ENCODE data around the gene PYGB. TPM values are rescaled to one million over a fixed set of nuclear protein-coding genes. Genes with fewer than 3 reads are reported as not detected.
A peak's percentile ranks its signal among the peaks of the same experiment; 100 is the strongest.

PYGB gene
- total and polyA plus RNA-seq, 4 experiments from 2014 or later: 28.3 to 35.6 (median 34.2) TPM

DNA sequence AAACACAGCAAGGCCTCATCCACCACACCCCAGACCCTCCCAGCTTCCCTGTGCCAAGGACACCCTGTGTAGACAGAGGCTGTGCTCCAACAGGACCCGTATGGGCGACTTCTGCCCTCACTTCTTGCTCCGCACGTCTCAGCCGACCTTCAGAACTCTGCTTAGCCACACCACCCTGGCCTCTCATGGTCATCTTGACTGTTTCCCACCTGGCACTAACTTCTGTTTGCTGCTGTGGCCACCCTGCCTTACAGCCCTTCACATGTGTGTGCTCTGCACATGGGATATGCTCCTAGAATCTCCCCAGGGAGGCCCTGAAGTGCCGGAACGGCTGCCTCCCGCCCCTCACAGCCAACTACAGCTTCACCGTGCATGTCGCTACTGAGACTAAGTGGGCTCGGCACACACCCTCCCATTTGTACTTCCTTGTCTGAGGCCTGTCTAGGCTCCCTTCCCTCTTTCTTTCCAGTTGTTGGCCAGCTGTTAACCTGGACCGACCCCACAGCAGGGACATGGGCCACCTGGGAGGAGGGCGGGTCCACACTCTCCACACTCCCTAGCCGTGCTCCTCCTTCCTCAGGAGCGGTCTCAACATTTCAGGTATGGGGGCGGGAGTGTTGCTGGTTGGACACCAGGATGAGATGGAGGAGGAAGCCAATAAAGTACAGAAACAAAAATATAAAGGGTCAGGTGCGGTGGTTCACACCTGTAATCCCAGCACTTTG is 69.6 kb downstream of the PYGB start:
- CTCF ChIA-PET (ENCODE audit: partially characterized antibody): no interaction called here
- no peak overlapping the region for H3K4me3 Mint-ChIP-seq
- peak overlapping the region in 4 of 7 donors; percentile 15 to 68 (median 56) for H3K27ac Mint-ChIP-seq
- no peak overlapping the region for H3K4me3 ChIP-seq (ENCODE audit: low read length in 2 of 2)
- no peaks in the 10 kb centered on the region for H3K9me3 ChIP-seq (ENCODE audit: control insufficient read depth in 1 of 2, low read length in 2 of 2)
- peaks cover 4% of the 10 kb centered on the region for H3K36me3 ChIP-seq (ENCODE audit: insufficient read depth, low read length)
- intact Hi-C loops (cut with micrococcal nuclease): no loop called here
- POLR2A ChIA-PET (ENCODE audit: partially characterized antibody): no interaction called here
- H3K4me1 Mint-ChIP-seq: peaks cover 0 to 23% (median 7%) of the 10 kb centered on the region in 4 donors
- no peak for DNase-seq
- no peaks in the 10 kb centered on the region for H3K27me3 ChIP-seq (ENCODE audit: insufficient read depth, low read length)
- no peaks in the 10 kb centered on the region for H3K9me3 Mint-ChIP-seq
- no peak overlapping the region for H3K27ac ChIP-seq (ENCODE audit: low read depth, low read length)
- no peaks in the 10 kb centered on the region for H3K27me3 Mint-ChIP-seq
- no peaks in the 10 kb centered on the region for H3K4me1 ChIP-seq (ENCODE audit: insufficient read depth, low read length)
- H3K36me3 Mint-ChIP-seq: peaks cover 9 to 20% of the 10 kb centered on the region in 2 donors

DNA sequence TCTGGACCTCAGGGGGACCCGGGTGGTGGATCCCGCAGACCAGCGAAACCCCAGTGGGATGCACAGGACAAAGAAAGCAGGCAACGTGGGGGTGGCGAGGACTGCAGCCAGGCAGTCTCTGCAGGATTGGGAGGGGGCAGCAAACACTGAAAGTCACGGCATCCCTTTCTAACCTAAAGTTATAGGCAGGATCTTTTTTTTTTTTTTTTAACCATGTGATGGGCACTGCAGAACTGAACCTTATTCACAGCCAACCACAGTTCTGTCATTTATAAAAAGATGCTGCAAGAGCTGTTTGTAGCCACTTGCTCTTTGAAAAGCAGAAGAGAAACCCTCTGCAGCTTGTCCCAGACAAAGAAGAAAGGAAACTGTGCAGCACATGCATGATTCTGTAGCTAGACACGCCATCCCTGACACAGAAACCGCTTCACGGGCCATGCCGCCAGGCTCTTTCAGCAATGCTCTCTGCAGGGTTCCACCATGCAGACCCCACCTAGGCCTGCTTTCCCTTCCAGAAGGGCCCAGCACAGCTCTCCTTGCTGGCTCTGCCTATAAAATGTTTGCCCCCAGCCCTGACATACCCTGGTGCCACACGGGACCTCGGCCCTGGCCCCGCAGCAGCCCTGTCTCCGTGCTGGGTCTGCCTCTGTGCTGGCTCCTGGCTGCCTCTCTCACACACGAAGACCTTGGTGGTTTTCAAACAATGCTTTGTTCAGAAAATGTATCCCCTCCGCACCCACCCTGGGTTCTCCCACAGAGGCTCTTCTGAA is 70.8 kb downstream of the PYGB start:
- Mint-ChIP-seq H3K27me3 (no peaks in the 10 kb centered on the region), H3K36me3 (peaks cover 14 to 24% of the 10 kb centered on the region in 2 donors), H3K27ac (no peak overlapping the region), H3K4me3 (no peak overlapping the region), H3K9me3 (no peaks in the 10 kb centered on the region), H3K4me1 (peaks cover 3 to 19% (median 7%) of the 10 kb centered on the region in 4 donors)
- CTCF ChIA-PET (ENCODE audit: partially characterized antibody): no interaction called here
- Histone ChIP-seq H3K27ac (ENCODE audit: low read depth, low read length) (no peak overlapping the region), H3K4me3 (ENCODE audit: low read length in 2 of 2) (no peak overlapping the region), H3K36me3 (ENCODE audit: insufficient read depth, low read length) (peaks cover 4% of the 10 kb centered on the region), H3K27me3 (ENCODE audit: insufficient read depth, low read length) (no peaks in the 10 kb centered on the region), H3K9me3 (ENCODE audit: control insufficient read depth in 1 of 2, low read length in 2 of 2) (no peaks in the 10 kb centered on the region), H3K4me1 (ENCODE audit: insufficient read depth, low read length) (no peaks in the 10 kb centered on the region)
- DNase-seq: no peak
- POLR2A ChIA-PET (ENCODE audit: partially characterized antibody): no interaction called here
- intact Hi-C loops (cut with micrococcal nuclease): no loop called here

DNA sequence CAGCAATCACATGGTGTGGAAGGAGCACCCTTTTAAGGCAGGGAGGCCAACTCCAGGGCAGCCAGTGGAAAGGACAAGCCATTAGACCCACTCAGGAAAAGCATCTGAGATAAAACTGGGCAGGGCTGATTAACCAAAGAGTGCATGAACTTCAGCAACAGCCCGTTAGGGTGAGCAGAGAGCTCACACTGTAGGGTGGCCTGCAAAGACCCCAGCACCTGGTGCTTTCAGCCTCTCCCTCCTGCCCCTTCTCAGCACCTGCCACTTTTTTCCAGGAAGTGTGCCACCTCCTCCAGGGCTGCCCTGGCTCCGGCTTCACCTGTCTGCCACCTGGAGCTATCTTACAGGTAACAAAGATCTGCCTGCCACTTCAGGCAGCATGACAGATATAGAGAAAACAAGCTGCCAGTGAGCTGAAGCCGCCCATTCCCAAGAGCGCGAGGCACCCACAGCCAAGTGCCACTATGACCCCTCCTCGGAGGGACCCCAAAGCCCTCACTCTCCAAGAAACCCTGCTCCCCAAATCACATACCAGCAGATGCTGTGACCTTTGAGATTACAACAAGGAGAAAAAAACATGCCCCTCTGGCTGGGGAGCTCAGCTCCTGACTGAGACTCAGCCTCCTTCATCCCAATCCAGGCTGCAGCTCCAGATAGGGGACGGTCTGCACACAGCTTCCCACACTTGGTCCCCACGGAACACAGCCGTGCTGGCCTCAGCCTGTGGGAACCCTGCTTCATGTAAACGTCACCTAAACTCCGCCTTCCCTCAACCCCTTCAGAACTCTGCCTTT is 71.6 kb downstream of the PYGB start:
- no peak overlapping the region for H3K4me3 Mint-ChIP-seq
- no peaks in the 10 kb centered on the region for H3K27me3 ChIP-seq (ENCODE audit: insufficient read depth, low read length)
- H3K4me3 ChIP-seq (ENCODE audit: low read length in 2 of 2): no peak overlapping the region
- H3K27ac ChIP-seq (ENCODE audit: low read depth, low read length): no peak overlapping the region
- H3K9me3 Mint-ChIP-seq: no peaks in the 10 kb centered on the region
- no peaks in the 10 kb centered on the region for H3K9me3 ChIP-seq (ENCODE audit: control insufficient read depth in 1 of 2, low read length in 2 of 2)
- H3K4me1 Mint-ChIP-seq: peaks cover 5 to 12% (median 7%) of the 10 kb centered on the region in 4 donors
- no peaks in the 10 kb centered on the region for H3K27me3 Mint-ChIP-seq
- no peaks in the 10 kb centered on the region for H3K4me1 ChIP-seq (ENCODE audit: insufficient read depth, low read length)
- intact Hi-C loops (cut with micrococcal nuclease): no loop called here
- DNase-seq: no peak
- peak overlapping the region in 2 of 7 donors; percentile 37 to 51 for H3K27ac Mint-ChIP-seq
- peaks cover 4% of the 10 kb centered on the region for H3K36me3 ChIP-seq (ENCODE audit: insufficient read depth, low read length)
- POLR2A ChIA-PET (ENCODE audit: partially characterized antibody): no interaction called here
- peaks cover 14 to 24% of the 10 kb centered on the region in 2 donors for H3K36me3 Mint-ChIP-seq
- CTCF ChIA-PET (ENCODE audit: partially characterized antibody): no interaction called here

DNA sequence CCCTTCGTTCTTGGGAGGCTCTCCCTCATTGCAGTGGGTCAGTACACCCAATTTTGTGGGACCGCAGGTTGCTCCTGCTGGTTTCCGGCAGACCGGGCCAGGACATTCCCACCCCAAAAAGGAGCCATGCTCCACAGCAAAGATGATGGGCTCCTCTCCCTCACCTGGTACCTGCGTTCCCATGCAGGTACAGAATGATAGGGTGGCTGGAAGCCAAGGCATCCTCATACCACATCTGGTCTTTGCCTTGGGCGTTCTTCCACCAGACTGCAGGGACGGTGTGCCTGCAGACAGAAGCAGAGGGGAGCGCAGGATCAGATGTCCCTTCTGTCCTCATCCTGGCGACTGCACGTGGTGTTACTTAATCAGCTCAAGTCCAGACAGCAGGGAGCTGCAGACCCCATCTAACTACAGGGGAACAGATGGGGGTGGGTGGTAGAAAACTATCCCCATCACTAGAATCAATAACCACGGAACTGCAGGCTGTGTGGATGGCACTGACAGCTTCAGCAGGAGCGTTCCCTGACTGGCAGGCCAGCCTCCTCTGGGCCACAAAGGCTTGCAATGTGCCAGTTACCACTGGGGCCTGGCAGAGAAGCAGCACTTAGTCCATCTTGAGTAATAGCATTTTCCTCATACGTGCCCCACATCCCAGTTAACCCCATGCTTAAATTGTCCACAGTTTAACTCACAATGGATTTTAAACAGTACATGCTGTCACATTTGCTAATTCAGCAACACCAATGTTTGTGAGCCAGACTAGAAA is 72.3 kb downstream of the PYGB start:
- H3K4me1 ChIP-seq (ENCODE audit: insufficient read depth, low read length): no peaks in the 10 kb centered on the region
- H3K27ac ChIP-seq (ENCODE audit: low read depth, low read length): no peak overlapping the region
- H3K9me3 ChIP-seq (ENCODE audit: control insufficient read depth in 1 of 2, low read length in 2 of 2): no peaks in the 10 kb centered on the region
- ChIA-PET POLR2A (ENCODE audit: partially characterized antibody) (no interaction called here), CTCF (ENCODE audit: partially characterized antibody) (interaction anchor here (2.7 to 2.9 kb wide), 2 partner anchors 26 to 78 kb away, joined by 8 to 11 read pairs; no protein-coding TSS in a partner anchor)
- H3K27me3 Mint-ChIP-seq: no peaks in the 10 kb centered on the region
- H3K27ac Mint-ChIP-seq: peak overlapping the region in 1 of 7 donors; percentile 51
- intact Hi-C loops (cut with micrococcal nuclease): no loop called here
- H3K36me3 Mint-ChIP-seq: peaks cover 14 to 24% of the 10 kb centered on the region in 2 donors
- no peaks in the 10 kb centered on the region for H3K9me3 Mint-ChIP-seq
- H3K4me3 ChIP-seq (ENCODE audit: low read length in 2 of 2): no peak overlapping the region
- peaks cover 4% of the 10 kb centered on the region for H3K36me3 ChIP-seq (ENCODE audit: insufficient read depth, low read length)
- no peaks in the 10 kb centered on the region for H3K27me3 ChIP-seq (ENCODE audit: insufficient read depth, low read length)
- no peak overlapping the region for H3K4me3 Mint-ChIP-seq
- DNase-seq: no peak
- H3K4me1 Mint-ChIP-seq: peaks cover 5 to 9% (median 7%) of the 10 kb centered on the region in 4 donors

DNA sequence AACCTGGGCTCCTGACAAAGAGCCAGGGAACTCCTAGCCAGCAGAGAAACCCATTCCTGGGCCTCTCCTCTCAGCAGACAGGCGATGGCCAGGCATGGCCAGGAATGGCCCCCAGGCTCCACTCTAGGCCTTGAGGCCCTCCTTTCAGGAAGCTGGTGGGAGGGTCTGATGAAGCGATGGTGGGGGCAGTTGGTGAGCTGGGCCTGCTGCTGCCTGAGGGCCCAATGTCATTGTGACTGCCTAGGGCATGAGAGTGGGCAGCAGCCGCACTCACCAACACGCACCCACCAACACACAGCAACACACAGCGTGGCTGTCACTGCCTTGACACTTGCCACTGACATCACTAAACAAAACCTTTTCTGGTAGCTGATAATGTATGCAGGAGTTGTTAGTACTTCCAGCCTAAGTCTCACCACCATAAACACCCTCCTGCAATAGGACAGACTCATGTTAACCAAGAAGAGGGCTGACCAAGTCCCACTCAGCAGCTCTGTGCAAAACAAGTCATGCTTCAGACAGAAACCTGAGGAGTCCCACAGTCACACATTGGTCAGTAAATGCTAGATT is 73.5 kb downstream of the PYGB start:
- no peaks in the 10 kb centered on the region for H3K27me3 Mint-ChIP-seq
- H3K36me3 ChIP-seq (ENCODE audit: insufficient read depth, low read length): peaks cover 4% of the 10 kb centered on the region
- peaks cover 11 to 20% of the 10 kb centered on the region in 2 donors for H3K36me3 Mint-ChIP-seq
- ChIA-PET CTCF (ENCODE audit: partially characterized antibody) (interaction anchor here (0.9 to 2.9 kb wide), 4 partner anchors 10 to 77 kb away, joined by 3 to 11 read pairs (median 6); no protein-coding TSS in a partner anchor), POLR2A (ENCODE audit: partially characterized antibody) (no interaction called here)
- DNase-seq: no peak
- no peak overlapping the region for H3K27ac ChIP-seq (ENCODE audit: low read depth, low read length)
- intact Hi-C loops (cut with micrococcal nuclease): no loop called here
- H3K9me3 ChIP-seq (ENCODE audit: control insufficient read depth in 1 of 2, low read length in 2 of 2): no peaks in the 10 kb centered on the region
- H3K27ac Mint-ChIP-seq: peak overlapping the region in 5 of 7 donors; percentile 19 to 80 (median 58)
- H3K4me3 Mint-ChIP-seq: no peak overlapping the region
- no peaks in the 10 kb centered on the region for H3K27me3 ChIP-seq (ENCODE audit: insufficient read depth, low read length)
- H3K4me1 ChIP-seq (ENCODE audit: insufficient read depth, low read length): no peaks in the 10 kb centered on the region
- peaks cover 5 to 8% (median 6%) of the 10 kb centered on the region in 4 donors for H3K4me1 Mint-ChIP-seq
- H3K9me3 Mint-ChIP-seq: no peaks in the 10 kb centered on the region
- H3K4me3 ChIP-seq (ENCODE audit: low read length in 2 of 2): no peak overlapping the region

DNA sequence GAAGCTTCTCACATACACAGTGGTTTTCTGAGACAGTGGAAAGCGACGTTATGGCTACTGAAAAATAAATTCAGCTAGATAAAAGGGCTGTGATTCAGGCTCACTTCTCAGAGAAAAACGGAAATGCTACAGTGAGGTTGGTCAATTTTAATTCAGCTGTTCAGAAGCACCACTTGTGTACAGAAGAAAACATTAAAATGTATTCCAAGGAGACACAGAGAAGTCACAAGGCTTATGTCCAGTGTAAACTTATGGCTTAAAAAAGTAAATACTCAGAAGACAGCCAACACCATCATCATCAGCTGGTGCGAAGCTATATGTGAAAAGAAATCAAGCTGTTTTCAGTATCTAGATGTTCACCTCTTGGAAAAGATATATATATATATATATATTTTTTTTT is 74.1 kb downstream of the PYGB start:
- H3K36me3 ChIP-seq (ENCODE audit: insufficient read depth, low read length): peaks cover 4% of the 10 kb centered on the region
- Mint-ChIP-seq H3K27ac (peak overlapping the region in 1 of 7 donors; percentile 80), H3K4me1 (peaks cover 5 to 8% (median 6%) of the 10 kb centered on the region in 4 donors), H3K27me3 (no peaks in the 10 kb centered on the region), H3K36me3 (peaks cover 13 to 17% of the 10 kb centered on the region in 2 donors), H3K4me3 (no peak overlapping the region), H3K9me3 (no peaks in the 10 kb centered on the region)
- H3K4me3 ChIP-seq (ENCODE audit: low read length in 2 of 2): no peak overlapping the region
- ChIA-PET CTCF (ENCODE audit: partially characterized antibody) (interaction anchor here (0.9 to 2.9 kb wide), 4 partner anchors 11 to 77 kb away, joined by 3 to 11 read pairs (median 6); no protein-coding TSS in a partner anchor), POLR2A (ENCODE audit: partially characterized antibody) (no interaction called here)
- no peaks in the 10 kb centered on the region for H3K4me1 ChIP-seq (ENCODE audit: insufficient read depth, low read length)
- intact Hi-C loops (cut with micrococcal nuclease): no loop called here
- no peak overlapping the region for H3K27ac ChIP-seq (ENCODE audit: low read depth, low read length)
- H3K9me3 ChIP-seq (ENCODE audit: control insufficient read depth in 1 of 2, low read length in 2 of 2): no peaks in the 10 kb centered on the region
- DNase-seq: no peak
- H3K27me3 ChIP-seq (ENCODE audit: insufficient read depth, low read length): no peaks in the 10 kb centered on the region

All from CD4-positive, alpha-beta memory T cell (primary cell).